ENCODE measurements around the gene ELOB. TPM values are rescaled to one million over a fixed set of nuclear protein-coding genes. Genes with fewer than 3 reads are reported as not detected.

Gene ELOB
- polyA plus RNA-seq, 1 of the 3 experiments (the other 2 are of a cell fraction), result 329 TPM

DNA sequence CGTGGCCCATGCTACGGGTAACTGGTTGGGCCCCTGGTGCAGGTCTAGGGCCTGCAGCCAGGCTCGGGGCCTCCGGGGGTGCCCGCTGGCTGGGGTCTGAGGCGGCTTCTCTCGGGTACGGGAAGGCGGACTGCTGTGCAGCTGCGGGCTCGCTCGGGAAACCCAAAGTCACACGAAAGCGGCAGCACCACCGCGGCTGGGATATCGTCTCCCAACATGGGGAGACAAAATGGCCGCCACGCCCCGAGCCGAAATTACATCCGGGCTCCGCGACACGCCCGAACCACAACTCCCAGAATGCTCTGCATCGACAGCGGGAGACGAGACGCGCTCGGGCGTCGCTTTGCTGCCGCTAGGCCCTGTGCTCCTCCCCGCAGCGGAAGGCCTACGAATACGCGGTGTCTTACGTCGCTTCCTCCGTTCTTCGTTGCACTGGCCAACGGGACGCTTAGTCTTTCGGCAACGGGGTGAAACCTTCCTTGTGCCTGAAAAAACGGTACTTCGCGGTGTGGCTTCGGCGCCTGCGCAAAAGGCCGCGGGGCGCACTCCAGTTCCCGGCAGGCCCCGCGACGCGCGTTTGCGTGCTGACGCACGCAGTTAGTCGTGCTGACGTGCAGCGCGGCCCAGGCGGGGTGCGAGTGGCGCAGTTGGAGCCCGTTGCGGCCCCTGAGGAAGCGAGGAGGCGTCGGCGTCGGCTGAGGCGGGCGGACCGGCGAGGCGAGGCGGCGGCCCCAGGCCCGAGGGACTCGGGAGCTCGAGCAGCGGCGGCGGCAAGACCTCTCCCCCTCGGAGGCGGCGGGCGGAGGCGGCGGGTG, 24.8 kb downstream of the ELOB start, which contains the start of gene SRRM2 (continued):
- peak; percentile 8; the same call in 1 of the 2 replicates for TF ChIP-seq MXI1 (IDR thresholded peaks at IDR 0.05; ENCODE audit: low read depth, low read length)
- TF ChIP-seq RXRA (IDR thresholded peaks at IDR 0.05; ENCODE audit: borderline replicate concordance, low read depth), result no peak
- peak; percentile 44; the same call in 1 of the 2 replicates for TF ChIP-seq TAF1 (IDR thresholded peaks at IDR 0.05; ENCODE audit: borderline replicate concordance, low read depth, low read length)
- no peak for TF ChIP-seq EP300 (IDR thresholded peaks at IDR 0.05; ENCODE audit: borderline replicate concordance in 1 of 2, low read depth in 1 of 2, low read length in 1 of 2)
- TF ChIP-seq JUND (IDR thresholded peaks at IDR 0.05), result no peak
- TF ChIP-seq, protein P1, sequence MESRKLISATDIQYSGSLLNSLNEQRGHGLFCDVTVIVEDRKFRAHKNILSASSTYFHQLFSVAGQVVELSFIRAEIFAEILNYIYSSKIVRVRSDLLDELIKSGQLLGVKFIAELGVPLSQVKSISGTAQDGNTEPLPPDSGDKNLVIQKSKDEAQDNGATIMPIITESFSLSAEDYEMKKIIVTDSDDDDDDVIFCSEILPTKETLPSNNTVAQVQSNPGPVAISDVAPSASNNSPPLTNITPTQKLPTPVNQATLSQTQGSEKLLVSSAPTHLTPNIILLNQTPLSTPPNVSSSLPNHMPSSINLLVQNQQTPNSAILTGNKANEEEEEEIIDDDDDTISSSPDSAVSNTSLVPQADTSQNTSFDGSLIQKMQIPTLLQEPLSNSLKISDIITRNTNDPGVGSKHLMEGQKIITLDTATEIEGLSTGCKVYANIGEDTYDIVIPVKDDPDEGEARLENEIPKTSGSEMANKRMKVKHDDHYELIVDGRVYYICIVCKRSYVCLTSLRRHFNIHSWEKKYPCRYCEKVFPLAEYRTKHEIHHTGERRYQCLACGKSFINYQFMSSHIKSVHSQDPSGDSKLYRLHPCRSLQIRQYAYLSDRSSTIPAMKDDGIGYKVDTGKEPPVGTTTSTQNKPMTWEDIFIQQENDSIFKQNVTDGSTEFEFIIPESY (IDR thresholded peaks at IDR 0.05; ENCODE audit: borderline replicate concordance, low read depth), result no peak
- TF ChIP-seq MEF2A (IDR thresholded peaks at IDR 0.05; ENCODE audit: borderline replicate concordance, low read depth), result no peak
- TF ChIP-seq POLR2AphosphoS5 (IDR thresholded peaks at IDR 0.05; ENCODE audit: low read depth, low read length), result peak; percentile 68
- TF ChIP-seq, protein P2, sequence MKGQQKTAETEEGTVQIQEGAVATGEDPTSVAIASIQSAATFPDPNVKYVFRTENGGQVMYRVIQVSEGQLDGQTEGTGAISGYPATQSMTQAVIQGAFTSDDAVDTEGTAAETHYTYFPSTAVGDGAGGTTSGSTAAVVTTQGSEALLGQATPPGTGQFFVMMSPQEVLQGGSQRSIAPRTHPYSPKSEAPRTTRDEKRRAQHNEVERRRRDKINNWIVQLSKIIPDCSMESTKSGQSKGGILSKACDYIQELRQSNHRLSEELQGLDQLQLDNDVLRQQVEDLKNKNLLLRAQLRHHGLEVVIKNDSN (IDR thresholded peaks at IDR 0.05; ENCODE audit: borderline replicate concordance, low read depth), result no peak
- TF ChIP-seq, protein P3, sequence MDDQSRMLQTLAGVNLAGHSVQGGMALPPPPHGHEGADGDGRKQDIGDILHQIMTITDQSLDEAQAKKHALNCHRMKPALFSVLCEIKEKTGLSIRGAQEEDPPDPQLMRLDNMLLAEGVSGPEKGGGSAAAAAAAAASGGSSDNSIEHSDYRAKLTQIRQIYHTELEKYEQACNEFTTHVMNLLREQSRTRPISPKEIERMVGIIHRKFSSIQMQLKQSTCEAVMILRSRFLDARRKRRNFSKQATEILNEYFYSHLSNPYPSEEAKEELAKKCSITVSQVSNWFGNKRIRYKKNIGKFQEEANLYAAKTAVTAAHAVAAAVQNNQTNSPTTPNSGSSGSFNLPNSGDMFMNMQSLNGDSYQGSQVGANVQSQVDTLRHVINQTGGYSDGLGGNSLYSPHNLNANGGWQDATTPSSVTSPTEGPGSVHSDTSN (IDR thresholded peaks at IDR 0.05), result no peak
- TF ChIP-seq FOSL2 (IDR thresholded peaks at IDR 0.05; ENCODE audit: borderline replicate concordance, low read depth), result no peak
- TF ChIP-seq, protein P4, sequence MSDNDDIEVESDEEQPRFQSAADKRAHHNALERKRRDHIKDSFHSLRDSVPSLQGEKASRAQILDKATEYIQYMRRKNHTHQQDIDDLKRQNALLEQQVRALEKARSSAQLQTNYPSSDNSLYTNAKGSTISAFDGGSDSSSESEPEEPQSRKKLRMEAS (IDR thresholded peaks at IDR 0.05; ENCODE audit: low read depth), result peak; percentile 97; the same call in 1 of the 2 replicates
- no peak for TF ChIP-seq FOXM1 (IDR thresholded peaks at IDR 0.05; ENCODE audit: low read depth)
- peak; percentile 97 for TF ChIP-seq YY1 (IDR thresholded peaks at IDR 0.05; ENCODE audit: low read depth)
- TF ChIP-seq, protein P5, sequence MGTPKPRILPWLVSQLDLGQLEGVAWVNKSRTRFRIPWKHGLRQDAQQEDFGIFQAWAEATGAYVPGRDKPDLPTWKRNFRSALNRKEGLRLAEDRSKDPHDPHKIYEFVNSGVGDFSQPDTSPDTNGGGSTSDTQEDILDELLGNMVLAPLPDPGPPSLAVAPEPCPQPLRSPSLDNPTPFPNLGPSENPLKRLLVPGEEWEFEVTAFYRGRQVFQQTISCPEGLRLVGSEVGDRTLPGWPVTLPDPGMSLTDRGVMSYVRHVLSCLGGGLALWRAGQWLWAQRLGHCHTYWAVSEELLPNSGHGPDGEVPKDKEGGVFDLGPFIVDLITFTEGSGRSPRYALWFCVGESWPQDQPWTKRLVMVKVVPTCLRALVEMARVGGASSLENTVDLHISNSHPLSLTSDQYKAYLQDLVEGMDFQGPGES (IDR thresholded peaks at IDR 0.05; ENCODE audit: low read depth, low read length), result no peak
- no peak for TF ChIP-seq TEAD4 (IDR thresholded peaks at IDR 0.05; ENCODE audit: borderline replicate concordance, insufficient read depth)
- no peak for TF ChIP-seq RCOR1 (IDR thresholded peaks at IDR 0.05; ENCODE audit: low read length)
- no peak for TF ChIP-seq RFX5 (IDR thresholded peaks at IDR 0.05; ENCODE audit: low read length)

Data from SK-N-SH (cell line).